ENCODE data around the gene SND1. TPM values are rescaled to one million over a fixed set of nuclear protein-coding genes. Genes with fewer than 3 reads are reported as not detected.
"Not testable (repeated sequence)": the region's sequence is repeated elsewhere in the genome, so short reads cannot be mapped to it uniquely, and the experiment has no call there.

SND1 gene
- polyA plus RNA-seq, 4 donors: 47.2 to 148 (median 92.2) TPM

DNA sequence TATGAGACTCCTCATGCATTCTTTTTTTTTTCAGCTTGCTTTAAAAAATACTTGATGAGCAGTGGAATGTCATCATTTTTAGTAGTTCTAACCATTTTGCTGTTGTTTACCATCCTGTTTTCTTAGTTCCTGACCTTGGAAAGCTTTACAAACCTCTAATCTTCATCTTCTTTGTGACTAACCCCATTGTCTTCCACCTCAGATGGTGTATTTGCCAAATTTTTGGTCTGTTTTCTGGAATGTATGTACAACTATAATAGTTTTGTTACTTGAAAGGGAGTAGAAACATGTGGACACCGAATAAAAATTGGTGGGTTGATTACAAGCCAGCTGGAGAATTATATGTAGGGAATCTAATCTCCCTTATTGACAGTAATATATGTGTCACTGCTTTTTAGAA, 172.7 kb downstream of the SND1 start:
- H3K36me3 ChIP-seq (ENCODE audit: control insufficient read depth in 3 of 3, insufficient read depth in 2 of 3, low read depth in 1 of 3, low read length in 3 of 3): no peaks in the 10 kb centered on the region
- H3K9me3 ChIP-seq (ENCODE audit: control insufficient read depth in 2 of 2, insufficient read depth in 1 of 2, low read depth in 1 of 2, low read length in 1 of 2): no peaks in the 10 kb centered on the region
- H3K27me3 ChIP-seq (ENCODE audit: control insufficient read depth in 3 of 3, insufficient read depth in 3 of 3, low read length in 3 of 3): no peaks in the 10 kb centered on the region
- H3K27ac ChIP-seq (ENCODE audit: low read depth in 1 of 3, low read length in 2 of 3): no peak overlapping the region
- WGBS, 3 donors: 48 to 86% (median 86%) methylated on average over 1 of the region's 1 CpG
- FAIRE-seq: no peak
- H3K4me3 ChIP-seq (ENCODE audit: low read depth in 1 of 3, low read length in 3 of 3): no peak overlapping the region
- no peak for DNase-seq
- H3K4me1 ChIP-seq (ENCODE audit: control insufficient read depth in 3 of 3, insufficient read depth in 2 of 3, low read depth in 1 of 3, low read length in 2 of 3): peaks cover 0 to 11% (median 6%) of the 10 kb centered on the region in 3 donors

- FAIRE-seq: no peak
Measured at GRCh38 chr7:127828843-127829500, 177.0 kb downstream of the SND1 start.

GRCh38 chr7:127831318-127832219, 179.6 kb downstream of the SND1 start:
- no peaks in the 10 kb centered on the region for H3K9me3 ChIP-seq (ENCODE audit: control insufficient read depth in 2 of 2, insufficient read depth in 1 of 2, low read depth in 1 of 2, low read length in 1 of 2)
- WGBS, 3 donors: 80 to 86% (median 80%) methylated on average over 5 of the region's 5 CpGs
- no peak overlapping the region for H3K4me3 ChIP-seq (ENCODE audit: low read depth in 1 of 3, low read length in 3 of 3)
- no peak overlapping the region for H3K27ac ChIP-seq (ENCODE audit: low read depth in 1 of 3, low read length in 2 of 3)
- H3K4me1 ChIP-seq (ENCODE audit: control insufficient read depth in 3 of 3, insufficient read depth in 2 of 3, low read depth in 1 of 3, low read length in 2 of 3): no peaks in the 10 kb centered on the region
- H3K36me3 ChIP-seq (ENCODE audit: control insufficient read depth in 3 of 3, insufficient read depth in 2 of 3, low read depth in 1 of 3, low read length in 3 of 3): peaks cover 0 to 3% (median 0%) of the 10 kb centered on the region in 3 donors
- DNase-seq (no peak), FAIRE-seq (no peak)
- no peaks in the 10 kb centered on the region for H3K27me3 ChIP-seq (ENCODE audit: control insufficient read depth in 3 of 3, insufficient read depth in 3 of 3, low read length in 3 of 3)

More at GRCh38 chr7:127828843-127829500, 177.0 kb downstream of the SND1 start:
- peaks cover 0 to 3% (median 0%) of the 10 kb centered on the region in 3 donors for H3K36me3 ChIP-seq (ENCODE audit: control insufficient read depth in 3 of 3, insufficient read depth in 2 of 3, low read depth in 1 of 3, low read length in 3 of 3)
- H3K27me3 ChIP-seq (ENCODE audit: control insufficient read depth in 3 of 3, insufficient read depth in 3 of 3, low read length in 3 of 3): no peaks in the 10 kb centered on the region
- no peak overlapping the region for H3K4me3 ChIP-seq (ENCODE audit: low read depth in 1 of 3, low read length in 3 of 3)
- H3K4me1 ChIP-seq (ENCODE audit: control insufficient read depth in 3 of 3, insufficient read depth in 2 of 3, low read depth in 1 of 3, low read length in 2 of 3): no peaks in the 10 kb centered on the region
- no peaks in the 10 kb centered on the region for H3K9me3 ChIP-seq (ENCODE audit: control insufficient read depth in 2 of 2, insufficient read depth in 1 of 2, low read depth in 1 of 2, low read length in 1 of 2)
- no peak for DNase-seq
- 86 to 90% (median 86%) methylated on average over 4 of the region's 4 CpGs for WGBS, 3 donors
- no peak overlapping the region for H3K27ac ChIP-seq (ENCODE audit: low read depth in 1 of 3, low read length in 2 of 3)

GRCh38 chr7:127832592-127832991, 180.6 kb downstream of the SND1 start:
- DNase-seq (no peak), FAIRE-seq (no peak)
- Histone ChIP-seq H3K27me3 (ENCODE audit: control insufficient read depth in 3 of 3, insufficient read depth in 3 of 3, low read length in 3 of 3) (no peaks in the 10 kb centered on the region), H3K36me3 (ENCODE audit: control insufficient read depth in 3 of 3, insufficient read depth in 2 of 3, low read depth in 1 of 3, low read length in 3 of 3) (peaks cover 0 to 3% (median 1%) of the 10 kb centered on the region in 3 donors), H3K4me3 (ENCODE audit: low read depth in 1 of 3, low read length in 3 of 3) (no peak overlapping the region), H3K9me3 (ENCODE audit: control insufficient read depth in 2 of 2, insufficient read depth in 1 of 2, low read depth in 1 of 2, low read length in 1 of 2) (peaks cover 0 to 3% of the 10 kb centered on the region in 2 donors), H3K27ac (ENCODE audit: low read depth in 1 of 3, low read length in 2 of 3) (no peak overlapping the region), H3K4me1 (ENCODE audit: control insufficient read depth in 3 of 3, insufficient read depth in 2 of 3, low read depth in 1 of 3, low read length in 2 of 3) (no peaks in the 10 kb centered on the region)
- WGBS, 3 donors: 96 to 99% (median 96%) methylated on average over 7 of the region's 7 CpGs

DNA sequence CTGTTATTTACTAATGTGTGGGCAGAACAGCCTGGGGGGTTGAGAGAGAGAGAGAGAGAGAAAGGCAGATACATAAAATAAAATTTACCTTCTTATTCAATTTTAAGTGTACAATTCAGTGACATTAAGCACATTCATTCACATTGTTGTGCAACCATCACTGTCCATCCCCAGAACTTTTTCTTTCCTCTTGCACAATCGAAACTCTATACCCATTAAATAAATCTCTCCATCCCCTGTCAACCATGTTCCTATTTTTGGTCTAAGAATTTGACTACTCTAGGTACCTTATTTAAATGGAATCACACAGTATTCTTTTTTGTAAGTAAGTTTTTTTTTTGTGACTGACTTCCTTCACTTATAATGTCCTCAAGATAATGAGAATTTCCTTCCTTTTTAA, 181.6 kb downstream of the SND1 start:
- no peaks in the 10 kb centered on the region for H3K27me3 ChIP-seq (ENCODE audit: control insufficient read depth in 3 of 3, insufficient read depth in 3 of 3, low read length in 3 of 3)
- no peak for FAIRE-seq
- H3K36me3 ChIP-seq (ENCODE audit: control insufficient read depth in 3 of 3, insufficient read depth in 2 of 3, low read depth in 1 of 3, low read length in 3 of 3): peaks cover 0 to 6% (median 3%) of the 10 kb centered on the region in 3 donors
- H3K4me3 ChIP-seq (ENCODE audit: low read depth in 1 of 3, low read length in 3 of 3): no peak overlapping the region
- 81 to 100% (median 85%) methylated on average over 1 of the region's 1 CpG for WGBS, 3 donors
- DNase-seq: no peak
- H3K9me3 ChIP-seq (ENCODE audit: control insufficient read depth in 2 of 2, insufficient read depth in 1 of 2, low read depth in 1 of 2, low read length in 1 of 2): peaks cover 0 to 9% of the 10 kb centered on the region in 2 donors
- no peak overlapping the region for H3K27ac ChIP-seq (ENCODE audit: low read depth in 1 of 3, low read length in 2 of 3)
- no peaks in the 10 kb centered on the region for H3K4me1 ChIP-seq (ENCODE audit: control insufficient read depth in 3 of 3, insufficient read depth in 2 of 3, low read depth in 1 of 3, low read length in 2 of 3)

- H3K27ac ChIP-seq (ENCODE audit: low read depth in 1 of 3, low read length in 2 of 3): no peak overlapping the region
- WGBS, 3 donors: 87 to 91% (median 90%) methylated on average over 4 of the region's 4 CpGs
- no peaks in the 10 kb centered on the region for H3K4me1 ChIP-seq (ENCODE audit: control insufficient read depth in 3 of 3, insufficient read depth in 2 of 3, low read depth in 1 of 3, low read length in 2 of 3)
- peaks cover 0 to 6% (median 3%) of the 10 kb centered on the region in 3 donors for H3K36me3 ChIP-seq (ENCODE audit: control insufficient read depth in 3 of 3, insufficient read depth in 2 of 3, low read depth in 1 of 3, low read length in 3 of 3)
- DNase-seq (no peak), FAIRE-seq (no peak)
- no peak overlapping the region for H3K4me3 ChIP-seq (ENCODE audit: low read depth in 1 of 3, low read length in 3 of 3)
- no peaks in the 10 kb centered on the region for H3K27me3 ChIP-seq (ENCODE audit: control insufficient read depth in 3 of 3, insufficient read depth in 3 of 3, low read length in 3 of 3)
- peaks cover 0 to 9% of the 10 kb centered on the region in 2 donors for H3K9me3 ChIP-seq (ENCODE audit: control insufficient read depth in 2 of 2, insufficient read depth in 1 of 2, low read depth in 1 of 2, low read length in 1 of 2)
Measured at GRCh38 chr7:127835679-127836078, 183.7 kb downstream of the SND1 start.

- not testable (repeated sequence) for H3K4me1 ChIP-seq (ENCODE audit: control insufficient read depth in 3 of 3, insufficient read depth in 2 of 3, low read depth in 1 of 3, low read length in 2 of 3); H3K9me3 ChIP-seq (ENCODE audit: control insufficient read depth in 2 of 2, insufficient read depth in 1 of 2, low read depth in 1 of 2, low read length in 1 of 2); DNase-seq; H3K36me3 ChIP-seq (ENCODE audit: control insufficient read depth in 3 of 3, insufficient read depth in 2 of 3, low read depth in 1 of 3, low read length in 3 of 3); H3K4me3 ChIP-seq (ENCODE audit: low read depth in 1 of 3, low read length in 3 of 3); H3K27me3 ChIP-seq (ENCODE audit: control insufficient read depth in 3 of 3, insufficient read depth in 3 of 3, low read length in 3 of 3); H3K27ac ChIP-seq (ENCODE audit: low read depth in 1 of 3, low read length in 2 of 3); FAIRE-seq
- WGBS, 3 donors: 85 to 88% (median 87%) methylated on average over 7 of the region's 7 CpGs
Measured at GRCh38 chr7:127837816-127838410, 185.9 kb downstream of the SND1 start.

- Histone ChIP-seq H3K4me3 (ENCODE audit: low read depth in 1 of 3, low read length in 3 of 3) (peak overlapping the region in 1 of 3 donors; percentile 2), H3K36me3 (ENCODE audit: control insufficient read depth in 3 of 3, insufficient read depth in 2 of 3, low read depth in 1 of 3, low read length in 3 of 3) (peaks cover 0 to 3% (median 3%) of the 10 kb centered on the region in 3 donors), H3K27ac (ENCODE audit: low read depth in 1 of 3, low read length in 2 of 3) (peak overlapping the region in 1 of 3 donors; percentile 29), H3K9me3 (ENCODE audit: control insufficient read depth in 2 of 2, insufficient read depth in 1 of 2, low read depth in 1 of 2, low read length in 1 of 2) (peaks cover 0 to 9% of the 10 kb centered on the region in 2 donors), H3K27me3 (ENCODE audit: control insufficient read depth in 3 of 3, insufficient read depth in 3 of 3, low read length in 3 of 3) (no peaks in the 10 kb centered on the region), H3K4me1 (ENCODE audit: control insufficient read depth in 3 of 3, insufficient read depth in 2 of 3, low read depth in 1 of 3, low read length in 2 of 3) (peaks cover 0 to 3% (median 0%) of the 10 kb centered on the region in 3 donors)
- FAIRE-seq: no peak
- WGBS, 3 donors: 83 to 94% (median 86%) methylated on average over 10 of the region's 10 CpGs
- peak in 1 of 2 donors; percentile 42 for DNase-seq
Measured at GRCh38 chr7:127838816-127839415, 186.9 kb downstream of the SND1 start.
